ENCODE data around the gene EHMT2. TPM values are rescaled to one million over a fixed set of nuclear protein-coding genes. Genes with fewer than 3 reads are reported as not detected.
A peak's percentile ranks its signal among the peaks of the same experiment; 100 is the strongest.
"Not testable (repeated sequence)": the region's sequence is repeated elsewhere in the genome, so short reads cannot be mapped to it uniquely, and the experiment has no call there.

The EHMT2 gene
- total RNA-seq, 1 donor from 2014 or later: 175 TPM

- no peak for TF ChIP-seq CTCF (IDR thresholded peaks at IDR 0.05; ENCODE audit: unreplicated experiment)
- no peaks in the 10 kb centered on the region for H3K9me3 Mint-ChIP-seq (ENCODE audit: low read depth)
- H3K4me1 Mint-ChIP-seq (ENCODE audit: low read depth): peaks cover 16% of the 10 kb centered on the region
- DNase-seq (ENCODE audit: low spot score, unreplicated experiment): no peak
- H3K36me3 Mint-ChIP-seq (ENCODE audit: insufficient read depth): no peaks in the 10 kb centered on the region
- no peak overlapping the region for H3K27ac Mint-ChIP-seq
- no peak overlapping the region for H3K4me3 Mint-ChIP-seq (ENCODE audit: low read depth)
- H3K27me3 Mint-ChIP-seq: no peaks in the 10 kb centered on the region
Observed at GRCh38 chr6:31874084-31874670, 23.3 kb downstream of the EHMT2 start.

DNA sequence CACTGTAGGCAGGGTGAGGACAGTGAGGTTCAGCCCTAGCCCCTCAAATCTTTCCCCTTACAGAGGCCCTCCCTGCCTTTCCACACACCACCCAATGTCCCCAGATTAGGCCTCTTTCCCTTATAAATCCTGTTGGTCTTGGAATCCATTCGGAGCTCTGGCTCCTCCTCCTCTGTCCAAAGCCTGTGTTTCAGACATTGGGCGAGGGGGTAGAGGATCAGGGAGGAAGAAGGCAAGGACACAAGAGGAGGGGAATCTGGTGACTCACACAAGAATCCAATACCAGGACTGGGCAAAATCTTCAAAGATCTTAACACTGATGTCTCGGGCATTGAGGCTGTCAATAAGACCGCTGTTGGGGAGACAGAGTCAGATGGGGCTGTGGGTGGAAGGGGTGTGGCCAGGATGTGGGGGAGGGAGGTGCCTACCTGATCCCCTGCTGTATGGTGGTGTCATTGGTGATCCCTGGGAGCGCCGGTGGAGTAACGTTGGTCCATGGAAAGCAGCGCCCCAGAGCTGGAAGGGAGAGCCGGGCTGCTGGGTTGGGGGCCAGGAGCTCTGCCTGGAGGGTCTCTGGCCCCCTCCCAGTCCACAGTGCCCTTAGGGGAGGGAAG, 26.3 kb downstream of the EHMT2 start:
- H3K9me3 Mint-ChIP-seq (ENCODE audit: low read depth): no peaks in the 10 kb centered on the region
- DNase-seq (ENCODE audit: low spot score, unreplicated experiment): no peak
- TF ChIP-seq CTCF (IDR thresholded peaks at IDR 0.05; ENCODE audit: unreplicated experiment): no peak
- no peak overlapping the region for H3K4me3 Mint-ChIP-seq (ENCODE audit: low read depth)
- H3K4me1 Mint-ChIP-seq (ENCODE audit: low read depth): no peaks in the 10 kb centered on the region
- no peaks in the 10 kb centered on the region for H3K36me3 Mint-ChIP-seq (ENCODE audit: insufficient read depth)
- peak overlapping the region; percentile 27 for H3K27ac Mint-ChIP-seq
- H3K27me3 Mint-ChIP-seq: no peaks in the 10 kb centered on the region

GRCh38 chr6:31870385-31870921, 27.0 kb downstream of the EHMT2 start:
- DNase-seq (ENCODE audit: low spot score, unreplicated experiment): no peak
- no peaks in the 10 kb centered on the region for H3K4me1 Mint-ChIP-seq (ENCODE audit: low read depth)

DNA sequence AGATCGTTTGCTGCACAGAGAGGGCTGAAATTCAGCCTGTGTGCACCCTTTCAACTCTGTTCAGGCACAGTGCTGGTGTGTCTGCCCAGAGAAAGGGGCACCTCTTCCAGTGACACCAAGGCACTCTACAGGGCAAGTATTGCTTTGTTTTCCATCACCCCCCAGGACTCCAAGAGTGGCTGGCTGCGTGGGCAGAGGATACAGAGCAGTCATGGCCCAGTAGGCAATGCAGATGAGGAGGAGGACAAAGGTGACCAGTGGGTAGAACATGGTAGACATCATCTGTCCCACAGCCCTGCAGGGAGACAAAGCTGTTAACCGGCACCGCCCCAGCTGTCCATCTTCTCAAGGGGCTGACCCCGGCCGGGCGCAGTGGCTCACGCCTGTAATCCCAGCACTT, 28.2 kb downstream of the EHMT2 start:
- H3K4me3 Mint-ChIP-seq (ENCODE audit: low read depth): no peak overlapping the region
- H3K9me3 Mint-ChIP-seq (ENCODE audit: low read depth): no peaks in the 10 kb centered on the region
- H3K36me3 Mint-ChIP-seq (ENCODE audit: insufficient read depth): no peaks in the 10 kb centered on the region
- no peak for DNase-seq (ENCODE audit: low spot score, unreplicated experiment)
- no peak overlapping the region for H3K27ac Mint-ChIP-seq
- TF ChIP-seq CTCF (IDR thresholded peaks at IDR 0.05; ENCODE audit: unreplicated experiment): no peak
- no peaks in the 10 kb centered on the region for H3K27me3 Mint-ChIP-seq
- peaks cover 4% of the 10 kb centered on the region for H3K4me1 Mint-ChIP-seq (ENCODE audit: low read depth)

More at GRCh38 chr6:31870385-31870921, 27.0 kb downstream of the EHMT2 start:
- Mint-ChIP-seq H3K27ac (no peak overlapping the region), H3K9me3 (ENCODE audit: low read depth) (no peaks in the 10 kb centered on the region), H3K27me3 (no peaks in the 10 kb centered on the region), H3K4me3 (ENCODE audit: low read depth) (no peak overlapping the region), H3K36me3 (ENCODE audit: insufficient read depth) (no peaks in the 10 kb centered on the region)
- TF ChIP-seq CTCF (IDR thresholded peaks at IDR 0.05; ENCODE audit: unreplicated experiment): no peak

GRCh38 chr6:31868658-31868971, 28.9 kb downstream of the EHMT2 start:
- H3K9me3 Mint-ChIP-seq (ENCODE audit: low read depth); DNase-seq (ENCODE audit: low spot score, unreplicated experiment); H3K27ac Mint-ChIP-seq; H3K4me1 Mint-ChIP-seq (ENCODE audit: low read depth); H3K27me3 Mint-ChIP-seq; H3K36me3 Mint-ChIP-seq (ENCODE audit: insufficient read depth); H3K4me3 Mint-ChIP-seq (ENCODE audit: low read depth): not testable (repeated sequence)

Measured in progenitor cell of endocrine pancreas (in vitro differentiated cells).